ENCODE measurements around the gene ZNF446.
"Not testable (repeated sequence)": the region's sequence is repeated elsewhere in the genome, so short reads cannot be mapped to it uniquely, and the experiment has no call there.

Gene ZNF446

DNA sequence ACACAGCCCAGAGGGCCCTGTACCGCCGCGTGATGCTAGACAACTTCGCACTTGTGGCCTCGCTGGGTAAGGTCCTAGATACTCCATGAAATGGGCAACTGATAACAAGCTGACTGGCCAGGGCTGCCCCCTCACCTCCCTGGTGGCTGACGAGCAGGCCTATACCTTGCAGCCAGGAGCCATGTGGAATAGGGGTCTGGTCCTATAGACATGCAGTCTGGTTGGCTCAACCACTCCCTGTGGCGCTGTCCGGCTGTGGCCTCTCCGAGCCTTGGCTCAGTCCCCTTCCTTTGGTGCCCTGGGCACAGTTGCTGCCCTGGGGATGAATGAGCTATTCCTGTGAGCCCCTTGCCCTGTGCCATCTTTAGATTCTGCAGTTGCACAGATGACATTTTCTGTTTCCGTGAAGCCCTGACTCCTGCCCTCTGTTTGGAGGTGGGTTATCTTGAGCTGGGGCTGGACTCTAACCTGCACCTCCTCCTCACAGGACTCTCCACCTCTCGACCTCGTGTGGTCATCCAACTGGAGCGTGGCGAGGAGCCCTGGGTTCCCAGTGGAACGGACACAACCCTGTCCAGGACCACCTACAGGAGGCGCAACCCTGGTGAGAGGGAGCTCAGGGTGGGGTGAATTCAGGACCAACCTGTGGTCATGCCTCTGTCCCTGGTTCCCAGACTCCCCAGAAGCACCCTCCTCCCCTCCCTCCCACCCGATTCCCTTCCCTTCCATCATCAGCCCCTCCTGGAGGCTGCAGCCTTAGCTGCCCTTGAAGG is 6.7 kb upstream of the ZNF446 start:
- DNase-seq (ENCODE audit: low read depth, low spot score), result no peak

DNA sequence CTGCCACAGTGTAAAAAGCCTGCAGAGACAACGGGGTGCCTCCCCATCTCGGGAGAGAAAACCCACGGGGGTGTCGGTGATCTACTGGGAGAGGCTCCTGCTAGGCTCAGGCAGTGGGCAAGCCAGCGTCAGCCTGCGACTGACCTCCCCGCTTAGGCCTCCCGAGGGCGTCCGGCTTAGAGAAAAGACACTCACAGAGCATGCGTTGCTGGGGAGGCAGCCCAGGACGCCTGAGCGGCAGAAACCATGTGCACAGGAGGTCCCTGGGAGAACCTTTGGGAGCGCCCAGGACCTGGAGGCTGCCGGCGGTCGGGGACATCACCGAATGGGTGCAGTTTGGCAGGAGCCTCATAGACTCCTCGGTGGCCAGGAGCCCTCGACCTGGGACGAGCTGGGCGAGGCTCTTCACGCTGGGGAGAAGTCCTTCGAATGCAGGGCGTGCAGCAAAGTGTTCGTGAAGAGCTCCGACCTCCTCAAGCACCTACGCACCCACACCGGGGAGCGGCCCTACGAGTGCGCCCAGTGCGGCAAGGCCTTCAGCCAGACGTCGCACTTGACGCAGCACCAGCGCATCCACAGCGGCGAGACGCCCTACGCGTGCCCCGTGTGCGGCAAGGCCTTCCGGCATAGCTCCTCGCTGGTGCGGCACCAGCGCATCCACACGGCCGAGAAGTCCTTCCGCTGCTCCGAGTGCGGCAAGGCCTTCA is 5.2 kb upstream of the ZNF446 start:
- DNase-seq (ENCODE audit: low read depth, low spot score), result not testable (repeated sequence)

DNA sequence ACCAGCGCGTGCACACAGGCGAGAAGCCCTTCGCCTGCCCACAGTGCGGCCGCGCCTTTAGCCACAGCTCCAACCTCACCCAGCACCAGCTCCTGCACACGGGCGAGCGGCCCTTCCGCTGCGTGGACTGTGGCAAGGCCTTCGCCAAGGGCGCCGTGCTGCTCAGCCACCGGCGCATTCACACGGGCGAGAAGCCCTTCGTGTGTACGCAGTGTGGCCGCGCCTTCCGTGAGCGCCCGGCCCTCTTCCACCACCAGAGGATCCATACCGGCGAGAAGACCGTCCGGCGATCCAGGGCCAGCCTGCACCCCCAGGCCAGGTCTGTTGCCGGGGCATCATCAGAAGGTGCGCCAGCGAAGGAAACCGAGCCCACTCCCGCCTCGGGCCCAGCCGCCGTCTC is 4.4 kb upstream of the ZNF446 start:
- no peak for DNase-seq (ENCODE audit: low read depth, low spot score)

DNA sequence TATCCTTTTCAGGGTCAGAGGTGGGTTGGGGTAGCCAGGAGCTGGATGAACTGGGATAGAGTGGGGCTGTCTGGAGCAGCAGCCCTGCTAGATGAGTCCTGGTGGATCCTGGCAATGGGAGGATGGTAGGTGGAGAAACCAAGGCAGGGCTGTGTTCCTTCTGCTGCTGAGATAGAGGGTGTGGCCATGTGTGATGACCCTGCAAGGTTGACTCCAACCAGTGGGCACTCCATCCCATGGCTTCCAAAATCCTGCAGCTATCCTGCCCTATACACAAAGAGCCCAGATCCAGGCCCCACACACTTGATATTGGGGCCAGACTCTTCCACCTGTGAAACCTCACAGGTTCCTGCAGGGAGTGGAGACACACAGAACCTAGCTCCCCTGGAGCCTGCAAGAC is 2.4 kb upstream of the ZNF446 start:
- DNase-seq (ENCODE audit: low read depth, low spot score), result no peak

DNA sequence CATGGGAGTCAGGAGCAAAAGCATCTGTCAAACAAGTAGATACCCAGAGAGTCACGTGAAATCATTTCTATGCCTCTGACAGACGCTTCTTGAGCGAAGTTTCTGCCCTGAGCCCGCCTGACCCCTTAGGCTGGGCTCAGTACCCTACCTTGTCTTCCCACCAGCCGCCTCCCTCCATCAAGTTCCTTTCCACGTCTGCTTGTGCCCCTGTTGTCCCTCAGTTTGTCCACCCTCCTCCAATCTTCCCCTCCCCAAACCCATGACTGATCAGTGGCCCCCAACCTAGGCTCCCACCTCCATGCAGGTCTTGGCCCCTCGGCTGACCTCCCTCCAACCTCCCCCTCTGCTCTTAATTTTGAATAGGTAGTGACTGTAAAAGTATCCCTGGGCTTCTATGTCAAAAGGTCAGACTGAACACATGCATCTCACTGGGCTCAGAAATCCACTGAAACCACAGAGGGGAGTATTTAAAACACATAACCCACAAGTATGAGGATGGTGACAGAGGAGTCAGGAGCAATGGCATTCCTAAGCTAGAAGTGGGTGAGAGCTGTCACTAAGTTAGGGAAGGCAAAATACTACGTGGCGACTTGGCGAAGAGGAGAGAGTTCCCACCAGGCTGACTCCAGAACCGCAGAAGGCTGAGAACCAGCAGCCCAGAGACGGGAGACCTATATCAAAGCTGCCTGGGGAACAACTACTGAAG is 1.7 kb upstream of the ZNF446 start:
- DNase-seq (ENCODE audit: low read depth, low spot score), result no peak

DNA sequence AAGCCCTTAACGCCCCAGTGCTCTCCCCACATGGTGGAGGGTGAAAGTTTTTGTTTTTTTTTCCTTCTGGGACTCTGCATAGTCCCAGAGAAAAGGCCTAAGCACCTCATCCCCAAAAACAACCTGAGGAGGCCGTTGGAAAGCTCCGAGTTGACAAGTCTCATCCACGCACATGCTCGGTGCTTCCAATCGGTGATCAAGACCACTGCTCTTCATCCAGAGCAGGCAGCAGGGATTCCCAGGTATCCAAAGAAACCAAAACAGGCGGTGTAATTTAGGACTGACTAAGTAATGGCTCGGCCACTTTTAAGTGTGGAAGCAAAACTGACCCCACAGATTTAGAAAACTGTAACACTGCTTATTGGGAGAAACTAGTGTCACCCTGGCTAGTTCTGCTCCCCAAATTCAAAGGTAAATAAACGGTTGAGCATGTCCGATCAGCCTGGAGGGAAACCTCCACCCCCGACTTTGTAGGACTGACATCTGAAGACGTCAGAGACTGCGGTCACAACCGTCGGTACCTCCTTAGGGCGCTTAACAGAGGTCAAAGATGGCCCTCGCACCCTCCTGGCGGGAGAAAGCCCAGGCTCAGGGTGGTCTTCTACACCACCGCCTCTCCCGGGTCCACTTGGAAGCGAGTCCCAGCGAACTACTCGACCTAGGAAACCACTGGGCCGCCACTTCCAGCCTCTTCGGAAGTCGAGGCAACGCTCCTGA is 997 bp upstream of the ZNF446 start:
- no peak for DNase-seq (ENCODE audit: low read depth, low spot score)

DNA sequence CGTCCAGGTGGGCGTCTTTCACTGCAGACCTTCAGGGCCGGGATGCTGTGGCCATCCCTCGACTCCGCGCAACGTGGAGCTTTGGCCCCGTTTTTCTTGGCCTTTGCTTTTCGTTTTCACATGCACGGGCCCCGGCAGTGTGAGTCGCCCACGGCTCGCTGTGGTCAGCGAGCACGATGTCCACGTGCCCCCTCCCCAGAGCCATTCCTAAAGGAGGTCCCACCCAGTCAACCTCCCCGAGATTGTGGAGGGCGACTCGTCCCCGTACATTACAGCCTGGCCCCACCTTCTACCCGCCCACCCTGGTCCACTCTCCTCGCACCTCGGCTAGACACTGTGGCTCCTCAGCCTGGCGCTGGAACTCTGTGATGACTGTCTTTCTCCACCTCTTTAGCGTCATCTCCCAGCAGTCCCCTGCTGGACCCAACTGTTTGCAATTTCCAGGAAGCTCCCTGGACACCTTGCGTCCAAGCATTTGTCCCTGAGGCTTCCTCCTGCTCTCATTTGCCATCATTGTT is 405 bp downstream of the ZNF446 start:
- no peak for DNase-seq (ENCODE audit: low read depth, low spot score)

DNA sequence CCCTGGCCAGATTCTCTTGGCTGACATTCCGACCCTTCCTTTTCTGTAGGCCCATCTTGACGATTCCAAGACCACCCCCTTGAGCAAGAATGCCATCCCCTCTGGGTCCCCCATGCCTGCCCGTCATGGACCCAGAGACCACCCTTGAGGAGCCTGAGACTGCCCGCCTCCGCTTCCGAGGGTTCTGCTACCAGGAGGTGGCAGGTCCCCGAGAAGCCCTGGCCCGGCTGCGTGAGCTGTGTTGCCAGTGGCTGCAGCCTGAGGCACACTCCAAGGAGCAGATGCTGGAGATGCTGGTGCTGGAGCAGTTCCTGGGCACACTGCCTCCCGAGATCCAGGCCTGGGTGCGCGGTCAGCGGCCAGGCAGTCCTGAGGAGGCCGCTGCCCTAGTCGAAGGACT is 978 bp downstream of the ZNF446 start:
- no peak for DNase-seq (ENCODE audit: low read depth, low spot score)

DNA sequence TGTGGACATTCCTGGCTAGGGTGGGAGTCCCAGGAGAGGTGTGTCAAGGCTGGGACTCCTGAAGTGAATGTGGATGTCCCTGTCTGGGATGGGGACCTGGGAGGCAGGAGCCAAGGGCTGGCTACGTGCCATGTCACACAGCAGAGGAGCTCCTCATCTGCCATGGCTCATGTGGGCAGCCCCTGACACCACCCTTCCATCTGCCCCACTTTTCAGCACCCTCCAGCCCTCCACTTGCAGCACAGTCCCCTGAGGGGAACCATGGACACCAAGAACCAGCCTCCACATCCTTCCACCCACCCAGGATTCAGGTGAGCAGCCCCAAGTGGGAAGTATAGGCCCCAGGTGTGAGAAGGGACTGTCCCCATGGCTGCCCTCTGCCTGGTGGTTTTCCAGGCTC is 1.7 kb downstream of the ZNF446 start:
- no peak for DNase-seq (ENCODE audit: low read depth, low spot score)

DNA sequence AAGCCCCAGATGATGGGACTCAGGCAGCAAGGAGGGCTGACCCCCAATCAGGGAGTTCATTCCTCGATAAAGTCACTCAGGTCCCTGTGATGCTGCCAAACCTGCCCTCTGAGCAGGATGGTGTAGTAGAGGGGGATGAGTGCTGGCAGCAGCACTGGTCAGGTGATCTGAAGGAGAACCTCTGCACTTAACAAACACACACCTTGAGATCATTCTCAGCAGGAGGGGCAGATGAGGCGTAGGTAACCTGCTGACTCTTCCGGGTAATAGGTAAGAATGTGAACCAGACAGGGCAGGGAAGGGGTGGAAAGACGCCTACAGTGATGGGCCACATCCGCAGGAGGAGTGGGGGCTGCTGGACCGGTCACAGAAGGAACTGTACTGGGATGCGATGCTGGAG is 3.2 kb downstream of the ZNF446 start:
- DNase-seq (ENCODE audit: low read depth, low spot score), result no peak

DNA sequence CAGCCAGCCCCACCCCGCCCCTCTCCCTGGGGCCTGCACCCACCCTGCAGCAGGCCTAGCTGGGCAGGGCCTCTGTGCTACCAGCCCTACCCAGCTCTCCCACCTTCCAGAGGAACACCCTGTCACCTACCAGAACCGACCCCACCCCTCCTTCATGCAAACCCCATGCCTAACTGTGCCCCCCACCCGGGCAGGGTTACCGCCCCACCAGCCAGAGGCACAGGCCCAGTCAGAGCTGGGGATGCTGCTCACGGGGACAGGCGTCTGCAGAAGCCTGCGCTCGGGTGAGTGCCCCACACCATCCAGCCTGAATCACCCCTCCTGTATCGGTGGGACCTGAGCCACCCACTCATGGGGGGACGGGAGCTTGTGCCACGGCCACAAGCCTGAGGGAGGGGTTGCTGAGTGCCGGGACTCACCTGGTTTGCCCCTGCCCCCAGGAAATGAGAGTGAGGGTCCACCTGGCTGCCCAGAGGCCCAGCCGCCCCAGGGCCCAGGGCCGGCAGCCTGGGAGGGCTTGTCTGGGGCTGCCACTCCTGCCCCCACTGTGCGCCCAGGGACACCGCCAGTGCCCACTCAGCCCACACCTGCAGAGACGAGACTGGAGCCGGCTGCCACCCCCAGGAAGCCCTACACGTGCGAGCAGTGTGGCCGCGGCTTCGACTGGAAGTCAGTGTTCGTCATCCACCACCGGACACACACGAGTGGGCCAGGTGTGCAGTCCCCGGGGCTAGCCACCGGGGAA is 3.8 kb downstream of the ZNF446 start:
- DNase-seq (ENCODE audit: low read depth, low spot score), result no peak

DNA sequence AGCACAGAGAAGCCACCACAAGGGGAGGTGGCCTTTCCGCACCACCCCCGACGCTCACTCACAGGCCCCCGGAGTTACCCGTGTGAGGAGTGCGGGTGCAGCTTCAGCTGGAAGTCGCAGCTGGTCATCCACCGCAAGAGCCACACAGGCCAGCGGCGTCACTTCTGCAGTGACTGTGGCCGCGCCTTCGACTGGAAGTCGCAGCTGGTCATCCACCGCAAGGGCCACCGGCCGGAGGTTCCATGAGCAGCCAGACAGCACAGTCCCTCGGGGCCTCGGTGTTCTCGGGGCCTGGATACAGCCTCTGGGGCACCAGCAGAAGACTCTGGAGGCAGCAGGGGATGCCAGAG is 4.3 kb downstream of the ZNF446 start:
- no peak for DNase-seq (ENCODE audit: low read depth, low spot score)

DNA sequence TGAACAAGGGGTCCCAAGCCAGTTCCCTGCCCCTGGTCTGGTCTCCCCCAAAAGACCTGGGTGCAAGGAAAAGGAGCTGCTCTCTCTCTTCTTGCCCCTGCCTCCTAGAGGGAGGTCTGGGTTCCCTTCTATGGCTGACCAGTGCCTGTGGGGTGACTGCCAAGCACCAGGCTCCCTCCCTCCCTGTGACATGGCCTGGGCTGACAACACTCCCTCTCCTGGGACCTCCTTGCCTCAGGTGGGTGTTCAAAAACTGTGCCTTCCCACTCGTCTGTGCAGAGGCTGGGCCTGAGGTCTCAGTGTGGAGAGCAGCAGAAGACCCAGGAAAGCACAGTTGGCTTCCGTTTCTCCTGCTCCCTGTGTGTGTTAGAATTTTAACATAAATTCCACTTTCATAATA is 4.7 kb downstream of the ZNF446 start:
- DNase-seq (ENCODE audit: low read depth, low spot score), result no peak

DNA sequence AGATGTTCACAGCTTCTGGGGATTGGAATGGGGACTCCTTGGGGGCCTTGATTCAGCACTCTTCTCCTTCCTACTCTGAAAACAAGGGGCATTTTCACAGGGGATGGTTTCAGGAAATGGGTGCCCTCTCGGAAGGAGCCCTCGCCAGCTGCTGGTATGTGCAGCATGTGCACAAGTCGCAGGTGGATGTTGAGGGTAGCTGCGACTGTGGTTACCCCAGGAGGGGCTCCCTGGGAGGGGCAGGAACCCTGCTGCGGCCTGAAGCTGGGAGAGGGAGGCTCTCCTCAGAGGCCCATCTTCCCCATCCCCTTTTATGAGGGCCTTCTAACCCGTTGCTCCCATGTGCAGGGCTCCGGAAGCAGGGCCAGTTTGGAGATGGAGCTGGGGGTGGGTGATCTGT is 6.2 kb downstream of the ZNF446 start:
- no peak for DNase-seq (ENCODE audit: low read depth, low spot score)

DNA sequence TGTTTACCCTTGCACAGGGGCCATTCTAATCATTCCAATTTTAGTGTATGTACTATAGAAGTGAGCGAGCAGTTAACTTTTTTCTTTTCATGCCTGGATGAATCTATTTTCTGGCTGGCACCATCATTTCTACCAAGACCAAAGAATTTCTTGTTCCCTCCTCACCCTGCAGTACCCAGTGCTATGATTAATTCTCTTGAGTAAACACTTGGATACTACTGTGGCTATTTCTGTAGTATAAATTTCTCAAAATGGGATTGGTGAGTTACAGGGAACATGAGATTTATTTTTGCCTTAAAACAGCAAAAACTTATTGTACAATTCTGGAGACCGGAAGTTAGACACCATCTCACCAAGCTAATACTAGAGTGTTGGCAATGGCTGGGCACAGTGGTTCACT is 7.6 kb downstream of the ZNF446 start:
- DNase-seq (ENCODE audit: low read depth, low spot score), result no peak

DNA sequence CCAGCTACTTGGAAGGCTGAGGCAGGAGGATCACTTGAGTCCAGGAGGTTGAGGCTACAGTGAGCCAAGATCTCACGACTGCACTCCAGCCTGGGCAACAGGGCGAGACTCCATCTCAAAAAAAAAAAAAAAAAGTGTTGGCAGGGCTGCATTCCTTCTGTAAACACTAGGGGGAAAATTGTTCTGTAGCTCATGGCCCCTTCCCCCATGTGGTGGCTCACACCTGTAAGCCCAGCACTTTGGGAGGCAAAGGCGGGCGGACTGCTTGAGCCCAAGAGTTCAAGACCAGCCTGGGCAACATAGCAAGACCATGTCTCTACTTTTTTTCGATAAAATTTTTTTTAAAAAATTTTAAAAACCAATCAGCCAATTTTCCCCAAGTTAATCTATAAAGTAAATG is 8.2 kb downstream of the ZNF446 start:
- DNase-seq (ENCODE audit: low read depth, low spot score), result not testable (repeated sequence)

DNA sequence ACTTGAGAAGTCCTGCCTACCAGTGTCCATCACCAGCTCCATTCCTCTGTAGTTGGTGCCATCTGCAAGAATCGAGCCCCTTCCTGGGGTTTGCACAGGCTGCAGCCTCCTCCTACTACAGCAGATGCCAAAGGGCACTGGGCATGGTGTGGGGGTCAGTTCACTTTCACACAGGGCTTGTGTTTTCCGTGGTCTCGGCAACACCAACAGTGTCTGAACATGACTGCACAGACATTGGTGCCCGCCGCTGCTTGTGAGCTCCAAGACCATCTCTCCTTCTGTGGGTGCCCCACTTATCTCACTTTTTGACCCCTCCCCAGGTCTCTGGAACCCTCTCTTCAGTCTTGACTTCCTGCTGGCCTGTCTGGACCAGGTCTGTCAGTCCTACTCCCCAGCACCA is 15.2 kb downstream of the ZNF446 start:
- no peak for DNase-seq (ENCODE audit: low read depth, low spot score)

DNA sequence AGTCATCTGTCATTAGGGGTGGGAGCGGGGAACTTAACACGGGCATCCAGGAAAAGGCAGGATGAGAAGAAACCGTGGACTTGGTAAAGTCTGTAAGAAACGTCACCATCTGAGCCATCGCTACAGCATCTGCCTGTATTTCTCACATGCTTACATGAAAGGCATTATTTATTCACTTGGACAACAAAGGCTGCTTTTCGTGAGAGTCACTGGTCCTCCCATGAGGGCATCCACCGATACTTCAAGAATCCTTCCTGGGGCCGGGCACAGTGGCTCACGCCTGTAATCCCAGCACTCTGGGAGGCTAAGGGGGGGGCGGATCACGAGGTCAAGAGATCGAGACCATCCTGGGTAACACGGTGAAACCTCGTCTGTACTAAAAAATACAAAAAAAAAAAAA is 16.1 kb downstream of the ZNF446 start:
- no peak for DNase-seq (ENCODE audit: low read depth, low spot score)

DNA sequence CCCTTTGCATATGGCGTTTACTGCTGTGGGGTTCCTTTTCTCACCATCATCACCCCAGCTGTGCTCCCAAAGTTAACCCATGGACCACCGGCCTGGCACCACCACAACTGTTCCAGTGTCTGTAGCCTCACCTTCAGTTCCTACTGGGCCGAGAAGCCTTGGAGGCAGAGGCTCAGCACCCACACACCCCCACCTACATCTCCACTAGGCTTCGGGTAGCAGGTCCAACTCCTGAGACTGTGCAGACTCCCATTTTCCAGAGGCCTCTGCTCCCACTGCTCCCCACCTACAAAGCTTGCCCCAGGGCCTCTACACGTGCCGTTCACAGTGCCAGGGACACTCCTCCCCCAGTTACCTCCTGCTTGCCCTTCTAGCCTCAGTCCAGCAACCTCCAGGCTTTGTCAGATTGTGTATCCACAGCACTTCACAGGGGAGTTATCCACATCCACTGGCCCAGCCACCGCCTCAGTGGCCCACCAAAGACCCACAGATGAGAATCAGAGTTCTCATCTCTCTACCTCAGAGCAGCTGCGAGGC is 21.6 kb downstream of the ZNF446 start:
- no peak for DNase-seq (ENCODE audit: low read depth, low spot score)

DNA sequence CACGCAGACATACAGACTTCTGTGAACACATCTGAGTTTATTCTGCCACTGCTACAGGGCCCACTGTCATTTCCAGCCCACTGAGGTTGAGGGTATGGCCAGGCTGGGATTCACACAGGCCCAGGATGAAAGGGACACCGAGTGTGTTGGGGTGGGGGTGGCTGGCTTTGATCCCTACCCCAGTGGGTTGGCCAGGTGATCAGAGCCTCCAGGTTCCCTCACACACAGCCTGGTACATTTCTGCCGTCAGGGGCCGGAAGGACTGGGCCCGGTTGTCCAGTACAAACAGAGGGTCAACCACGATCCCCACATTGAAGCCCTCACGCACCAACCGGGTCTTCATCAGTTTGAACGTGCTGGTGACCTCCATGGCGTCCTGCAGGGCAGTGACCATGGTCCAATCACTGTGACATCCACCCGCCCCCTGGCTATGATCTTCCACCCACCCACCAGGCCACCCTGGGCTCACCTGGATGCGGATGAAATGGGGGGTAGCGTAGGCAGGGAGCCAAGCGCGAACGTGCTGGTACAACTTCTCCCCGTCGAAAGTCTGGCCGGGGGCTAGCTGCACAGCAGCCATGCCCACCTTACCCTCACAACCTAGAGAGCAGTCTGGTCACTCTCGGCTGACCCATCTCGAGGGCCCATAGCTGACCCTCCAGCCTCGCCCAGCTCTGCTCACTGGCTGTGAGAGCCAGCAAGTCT is 22.3 kb downstream of the ZNF446 start:
- DNase-seq (ENCODE audit: low read depth, low spot score), result no peak
